ENCODE measurements around the gene GRHL1. TPM values are rescaled to one million over a fixed set of nuclear protein-coding genes. Genes with fewer than 3 reads are reported as not detected.

GRHL1 gene
- total RNA-seq, 1 donor from 2014 or later, result 0.26 TPM

- DNase-seq (ENCODE audit: low read depth in 2 of 2), result peak in 1 of 2 donors; percentile 40
These were observed 2.1 kb upstream of the GRHL1 start for GRCh38 chr2:9949239-9949991.

GRCh38 chr2:9949992-9950520, 1.4 kb upstream of the GRHL1 start:
- no peak for DNase-seq (ENCODE audit: low read depth in 2 of 2)

- peak in 1 of 2 donors; percentile 33 for DNase-seq (ENCODE audit: low read depth in 2 of 2)
These were observed 797 bp upstream of the GRHL1 start for GRCh38 chr2:9950521-9951271.

DNA sequence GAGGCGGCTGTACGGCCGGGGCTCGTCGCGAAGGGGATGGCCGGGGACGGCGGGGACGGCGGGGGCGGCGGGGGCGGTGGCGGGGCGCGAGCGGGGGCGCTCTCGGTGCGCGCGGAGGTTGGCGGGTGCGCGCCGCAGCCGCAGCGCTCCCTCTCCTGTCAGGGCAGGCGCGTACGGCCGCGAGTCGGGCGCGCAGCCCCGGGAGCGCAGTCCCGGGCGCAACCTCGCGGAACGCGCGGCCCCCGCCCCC, 296 bp upstream of the GRHL1 start:
- DNase-seq (ENCODE audit: low read depth in 2 of 2), result no peak

DNA sequence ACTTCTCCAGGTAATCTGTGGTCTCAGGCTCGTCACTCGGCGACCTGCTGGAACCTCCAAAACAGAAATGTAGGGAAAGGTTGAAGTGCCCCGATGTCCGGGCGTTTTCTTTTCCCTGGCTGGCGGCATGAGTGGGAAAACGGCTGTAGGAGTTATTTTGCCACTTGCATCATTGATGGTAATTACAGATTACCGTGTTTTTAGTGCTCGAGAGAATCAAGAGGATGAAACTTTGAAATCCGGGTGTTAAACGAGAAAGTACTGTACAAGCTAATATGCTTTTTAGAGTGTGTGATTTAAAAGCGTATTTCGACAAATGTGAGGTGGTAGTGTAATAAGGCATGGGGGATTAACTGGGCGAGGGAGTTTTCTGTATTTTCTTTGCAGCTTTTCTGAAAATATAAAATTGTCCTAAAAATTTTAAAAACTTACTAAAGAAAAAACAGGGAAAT, 819 bp downstream of the GRHL1 start:
- DNase-seq (ENCODE audit: low read depth in 2 of 2), result no peak

DNA sequence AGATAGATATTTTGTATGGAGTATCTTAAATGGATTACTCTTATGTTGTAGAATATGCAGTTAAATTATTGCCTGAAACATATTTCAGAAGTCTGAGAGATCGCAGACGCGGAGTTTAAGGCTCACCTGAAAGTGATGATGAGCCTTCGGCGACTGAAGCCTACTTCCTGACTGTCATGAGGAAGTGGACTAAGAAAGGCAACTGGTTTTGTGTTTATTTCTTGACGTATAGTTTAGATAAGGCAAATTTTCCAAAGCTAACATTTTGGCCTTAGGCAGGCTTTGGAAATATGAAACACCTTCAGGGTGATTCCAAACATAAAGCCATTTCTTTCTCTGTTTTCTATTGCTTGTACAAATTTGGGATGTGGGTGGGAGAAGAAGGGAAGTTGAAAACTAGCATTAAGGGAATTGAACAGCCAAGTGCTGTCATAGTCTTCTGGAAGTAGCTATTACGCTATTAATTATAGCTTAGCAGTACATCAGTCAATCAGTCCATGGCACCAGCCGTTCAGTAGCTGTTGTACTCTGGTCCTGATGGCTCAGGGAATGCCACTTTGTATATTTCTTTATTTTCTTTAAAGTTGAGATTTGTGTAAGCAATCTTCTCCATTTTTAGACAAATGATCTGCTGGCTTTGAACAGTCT, 1.5 kb downstream of the GRHL1 start:
- DNase-seq (ENCODE audit: low read depth in 2 of 2), result no peak

GRCh38 chr2:9954136-9954535, 2.6 kb downstream of the GRHL1 start:
- no peak for DNase-seq (ENCODE audit: low read depth in 2 of 2)

DNA sequence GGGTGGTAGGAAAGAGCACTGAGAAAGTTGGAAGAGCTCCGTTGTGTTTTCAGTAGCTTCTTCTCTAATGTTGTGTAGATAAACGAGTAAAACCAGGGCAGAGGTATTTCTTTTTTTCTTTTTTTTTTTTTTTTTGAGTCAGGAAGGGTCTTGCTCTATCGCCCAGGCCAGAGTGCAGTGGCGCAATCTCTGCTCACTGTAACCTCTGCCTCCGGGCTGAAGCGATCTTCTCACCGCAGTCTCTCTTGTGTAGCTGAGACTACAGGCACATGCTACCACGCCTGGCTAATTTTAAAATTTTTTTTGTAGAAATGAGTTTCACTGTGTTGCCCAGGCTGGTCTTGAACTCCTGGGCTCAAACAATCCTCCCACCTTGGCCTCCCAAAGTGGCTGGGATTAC, 6.6 kb downstream of the GRHL1 start:
- no peak for DNase-seq (ENCODE audit: low read depth in 2 of 2)

DNA sequence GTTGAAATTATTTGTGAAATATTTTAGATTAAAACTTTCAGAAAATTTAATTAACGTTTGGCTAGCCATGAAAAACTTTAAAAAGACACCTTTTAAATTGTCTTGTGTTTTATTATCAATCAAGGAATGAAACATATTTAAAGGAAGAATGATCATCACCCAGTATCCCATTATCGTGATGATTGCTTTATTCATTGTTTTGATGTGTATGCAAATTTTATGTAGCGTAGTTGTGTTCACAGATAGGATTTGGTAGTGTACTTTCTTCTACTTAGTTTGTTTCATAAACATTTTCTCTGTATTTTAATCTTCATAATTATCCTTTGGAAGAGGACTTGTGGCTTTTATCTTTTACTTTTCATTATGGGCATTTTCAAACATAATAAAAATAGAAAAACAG, 7.8 kb downstream of the GRHL1 start:
- no peak for DNase-seq (ENCODE audit: low read depth in 2 of 2)

- DNase-seq (ENCODE audit: low read depth in 2 of 2), result no peak
These were observed 9.5 kb downstream of the GRHL1 start for GRCh38 chr2:9961013-9961412.

GRCh38 chr2:9964334-9964980, 13.0 kb downstream of the GRHL1 start:
- no peak for DNase-seq (ENCODE audit: low read depth in 2 of 2)

DNA sequence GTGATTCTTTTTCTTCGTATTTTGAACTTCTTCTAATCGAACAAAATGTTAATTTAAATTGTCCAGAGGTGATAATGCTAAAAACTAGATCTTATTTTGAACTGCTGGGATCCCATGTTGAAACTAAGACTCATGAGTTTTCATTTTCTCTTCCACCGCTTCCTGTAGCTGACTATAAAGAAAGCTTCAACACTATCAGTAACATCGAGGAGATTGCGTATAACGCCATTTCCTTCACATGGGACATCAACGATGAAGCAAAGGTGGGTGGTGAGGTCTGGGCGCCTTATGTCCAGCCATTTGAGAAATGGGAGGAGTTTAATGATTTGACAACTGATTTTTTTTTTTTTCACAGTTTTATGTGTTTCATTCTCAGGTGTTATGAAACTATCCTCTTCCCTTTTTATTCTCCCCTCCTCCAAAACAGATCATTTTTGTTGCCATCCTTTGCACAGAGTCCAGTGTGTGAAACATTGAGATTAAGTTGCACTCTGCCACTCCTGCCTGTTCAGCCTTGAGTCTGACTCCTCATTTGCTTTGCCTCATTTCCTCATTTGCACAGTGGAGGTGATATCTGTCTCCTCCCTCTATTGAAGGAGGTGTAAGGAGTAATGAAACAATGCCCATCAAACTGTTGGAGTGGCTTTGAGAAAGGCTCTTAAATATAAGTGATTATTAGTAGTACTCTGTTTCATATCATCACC, 13.8 kb downstream of the GRHL1 start:
- no peak for DNase-seq (ENCODE audit: low read depth in 2 of 2)

GRCh38 chr2:9966491-9967022, 15.1 kb downstream of the GRHL1 start:
- no peak for DNase-seq (ENCODE audit: low read depth in 2 of 2)

GRCh38 chr2:9967053-9967775, 15.7 kb downstream of the GRHL1 start:
- no peak for DNase-seq (ENCODE audit: low read depth in 2 of 2)

GRCh38 chr2:9968553-9969497, 17.3 kb downstream of the GRHL1 start:
- DNase-seq (ENCODE audit: low read depth in 2 of 2), result no peak

DNA sequence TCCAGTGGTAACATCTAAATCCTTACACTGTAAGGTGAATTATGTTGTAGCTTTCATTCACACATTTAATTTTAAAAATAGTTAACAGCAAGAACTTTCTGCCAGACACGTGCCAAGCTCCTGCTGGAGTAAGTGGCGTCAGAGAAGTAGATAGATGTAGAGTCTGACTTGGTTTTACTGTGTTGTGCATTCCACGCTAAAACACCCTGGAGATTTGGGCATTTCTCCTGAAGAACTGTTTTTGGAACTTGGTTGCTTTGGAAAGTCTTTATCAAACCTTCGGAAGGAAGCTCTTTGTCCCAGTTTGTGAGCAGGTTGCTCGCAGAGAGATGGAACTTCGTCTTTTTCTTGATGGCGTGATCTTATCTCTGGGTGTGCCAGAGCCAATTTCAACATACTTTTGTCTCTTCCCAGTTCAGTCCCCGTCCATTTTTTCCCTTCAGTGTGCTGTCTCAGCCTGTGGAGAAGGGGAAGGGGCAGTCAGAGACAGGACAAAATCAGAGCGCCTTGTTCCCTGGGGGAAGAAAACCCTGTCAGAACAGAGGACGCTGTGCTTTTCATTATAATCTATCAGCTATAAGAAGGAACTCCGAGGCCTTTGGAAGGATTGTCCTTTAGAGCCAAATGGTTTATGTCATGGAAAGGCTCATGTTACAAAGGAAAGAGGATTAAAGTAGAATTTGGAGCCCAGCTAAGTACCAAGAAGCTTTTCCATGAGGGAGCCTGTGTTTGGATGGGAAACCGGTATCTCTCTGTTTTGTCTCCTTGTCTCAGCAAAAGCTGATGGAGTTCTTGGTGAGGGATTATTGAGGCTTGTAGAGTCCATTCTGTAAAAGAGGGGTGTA, 18.9 kb downstream of the GRHL1 start:
- no peak for DNase-seq (ENCODE audit: low read depth in 2 of 2)

DNA sequence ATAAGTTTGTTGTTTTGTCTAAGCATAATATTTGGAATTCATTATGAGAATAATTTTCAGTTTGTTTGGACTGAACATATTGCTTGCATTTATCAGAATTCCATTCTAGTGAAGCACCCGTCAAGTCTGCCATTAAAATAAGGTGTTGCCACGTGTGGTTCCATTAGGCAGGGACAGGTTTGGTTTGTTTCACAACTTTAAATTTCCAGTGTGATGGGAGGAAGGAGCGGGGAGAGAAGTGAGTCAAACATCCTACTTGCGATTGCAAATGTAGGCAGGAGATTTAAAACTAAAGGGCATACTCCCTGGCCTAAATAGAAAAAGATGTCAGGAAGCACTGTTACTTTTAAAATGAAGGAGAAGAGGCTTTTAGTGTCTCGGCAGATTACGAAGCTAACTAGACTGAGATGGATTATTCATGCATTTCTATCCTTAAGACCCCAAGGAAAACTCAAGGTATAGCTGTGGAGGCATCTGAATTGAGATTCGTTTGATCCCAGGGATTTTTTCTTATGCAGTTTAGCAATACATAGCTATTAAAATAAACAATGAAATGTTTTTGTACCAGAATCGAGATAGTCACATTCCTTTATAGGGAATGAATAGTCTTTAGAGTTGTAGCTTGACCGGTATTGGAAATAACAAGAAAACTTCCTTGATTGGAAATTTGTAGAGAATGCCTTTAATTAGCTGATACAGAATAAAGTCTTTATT, 19.8 kb downstream of the GRHL1 start:
- DNase-seq (ENCODE audit: low read depth in 2 of 2), result no peak

- no peak for DNase-seq (ENCODE audit: low read depth in 2 of 2)
These were observed 20.4 kb downstream of the GRHL1 start for GRCh38 chr2:9971890-9972289.

All from dermis microvascular lymphatic vessel endothelial cell (primary cell).